HG03280 (cell line): ENCODE data around the gene PYGB.
"Not testable (repeated sequence)": the region's sequence is repeated elsewhere in the genome, so short reads cannot be mapped to it uniquely, and the experiment has no call there.

ENCODE experiments used
- ATAC-seq: cut with Tn5 transposase; IDR thresholded peaks from one replicate; pipeline ENCODE4 v1.9.1; 2021; ENCODE audit warnings: mild to moderate bottlenecking, moderate library complexity; ENCODE audit not compliant: unreplicated experiment

PYGB gene

GRCh38 chr20:25310268-25310920, 62.5 kb downstream of the PYGB start:
- peak; percentile 90 for ATAC-seq

- no peak for ATAC-seq
Observed at GRCh38 chr20:25310921-25311728, 63.2 kb downstream of the PYGB start.

GRCh38 chr20:25312716-25313115, 64.8 kb downstream of the PYGB start:
- not testable (repeated sequence) for ATAC-seq

GRCh38 chr20:25313593-25313992, 65.7 kb downstream of the PYGB start:
- no peak for ATAC-seq

- ATAC-seq: no peak
Observed at GRCh38 chr20:25314497-25315417, 66.9 kb downstream of the PYGB start.

- no peak for ATAC-seq
Observed at GRCh38 chr20:25315418-25316210, 67.7 kb downstream of the PYGB start.

- ATAC-seq: no peak
Observed at GRCh38 chr20:25316506-25317190, 68.8 kb downstream of the PYGB start.

- ATAC-seq: no peak
Observed at GRCh38 chr20:25317351-25318075, 69.6 kb downstream of the PYGB start.

- ATAC-seq: peak; percentile 91
Observed at GRCh38 chr20:25318471-25319240, 70.8 kb downstream of the PYGB start.

- peak; percentile 9 for ATAC-seq
Observed at GRCh38 chr20:25319241-25320034, 71.6 kb downstream of the PYGB start.

- ATAC-seq: no peak
Observed at GRCh38 chr20:25320035-25320800, 72.3 kb downstream of the PYGB start.

- ATAC-seq: no peak
Observed at GRCh38 chr20:25321262-25321831, 73.5 kb downstream of the PYGB start.

- ATAC-seq: no peak
Observed at GRCh38 chr20:25321991-25322390, 74.1 kb downstream of the PYGB start.

GRCh38 chr20:25323496-25324246, 75.8 kb downstream of the PYGB start:
- no peak for ATAC-seq

- ATAC-seq: no peak
Observed at GRCh38 chr20:25324412-25324811, 76.5 kb downstream of the PYGB start.

GRCh38 chr20:25325073-25325472, 77.2 kb downstream of the PYGB start:
- no peak for ATAC-seq
